Naive thymus-derived CD4-positive, alpha-beta T cell (primary cell): Measurements from ENCODE around the gene PXDC1. TPM values are rescaled to one million over a fixed set of nuclear protein-coding genes. Genes with fewer than 3 reads are reported as not detected.
"Not testable (repeated sequence)": the region's sequence is repeated elsewhere in the genome, so short reads cannot be mapped to it uniquely, and the experiment has no call there.

Experiments
- ATAC-seq: fragments of 150-1000 bp; cut with Tn5 transposase; 2 replicates; pipeline ENCODE4 v1.10.0; 2021; ENCODE audit warnings: mild to moderate bottlenecking, moderate library complexity
- CTCF ChIA-PET: fragments of 350-600 bp; sonication (Branson Sonifier 250); formaldehyde crosslinking; loops from one replicate; lab custom pipeline; 2021; ENCODE audit warnings: antibody characterized with exemption; lab: Charles Lee
- POLR2A ChIA-PET: fragments of 350-600 bp; sonication (Branson Sonifier 250); formaldehyde crosslinking; loops from one replicate; lab custom pipeline; 2021; ENCODE audit warnings: antibody characterized with exemption, inconsistent platforms; lab: Charles Lee
- DNase-seq, 9 donors: peaks; one replicate each; pipeline versions ENCODE4 v3.0.0 to v3.0.0-alpha.2; 2020 to 2022; ENCODE audit warnings: mixed read lengths in 1 of 9
- H3K27ac ChIP-seq: one replicate; pipeline ENCODE4 v1.7.0; 2013; ENCODE audit warnings: mild to moderate bottlenecking, low read depth, low read length, moderate library complexity
- H3K27me3 ChIP-seq, 2 donors: one replicate each; pipeline ENCODE4 v1.7.0; 2013; ENCODE audit warnings: low read length in 2 of 2, mild to moderate bottlenecking in 2 of 2, moderate library complexity in 2 of 2; ENCODE audit not compliant: control insufficient read depth in 2 of 2, insufficient read depth in 2 of 2
- H3K36me3 ChIP-seq, 3 experiments: 1 replicate in 2 of 3; 2 replicates in 1 of 3; pipeline ENCODE4 v1.7.0; 2013; ENCODE audit warnings: low read length in 3 of 3, mild to moderate bottlenecking in 3 of 3, moderate library complexity in 1 of 3; ENCODE audit not compliant: insufficient read depth in 3 of 3, control insufficient read depth in 2 of 3
- H3K4me1 ChIP-seq, 2 donors: one replicate each; pipeline ENCODE4 v1.7.0; 2013; ENCODE audit warnings: low read length in 2 of 2, mild to moderate bottlenecking in 2 of 2, moderate library complexity in 1 of 2; ENCODE audit not compliant: control insufficient read depth in 2 of 2, insufficient read depth in 2 of 2
- H3K4me3 ChIP-seq: 2 replicates; pipeline ENCODE4 v1.7.0; 2013; ENCODE audit warnings: mild to moderate bottlenecking, low read length
- H3K9me3 ChIP-seq, 3 experiments: 1 replicate in 2 of 3; 2 replicates in 1 of 3; pipeline ENCODE4 v1.7.0; 2013; ENCODE audit warnings: low read length in 3 of 3; ENCODE audit not compliant: control insufficient read depth in 2 of 3
- H3K27ac Mint-ChIP-seq, 9 donors: one replicate each; pipeline ENCODE4 v1.8.0; 2020 to 2022; ENCODE audit warnings: mixed read lengths in 9 of 9, mild to moderate bottlenecking in 8 of 9, moderate library complexity in 5 of 9, inconsistent platforms in 2 of 9
- H3K27me3 Mint-ChIP-seq, 5 donors: one replicate each; pipeline ENCODE4 v1.8.0; 2021 to 2022; ENCODE audit warnings: mixed read lengths in 5 of 5, mild to moderate bottlenecking in 1 of 5
- H3K36me3 Mint-ChIP-seq, 5 donors: one replicate each; pipeline ENCODE4 v1.8.0; 2020 to 2022; ENCODE audit warnings: mixed read lengths in 5 of 5, mild to moderate bottlenecking in 3 of 5, inconsistent platforms in 1 of 5
- H3K4me1 Mint-ChIP-seq, 7 donors: one replicate each; pipeline ENCODE4 v1.8.0; 2020 to 2022; ENCODE audit warnings: mixed read lengths in 7 of 7, mild to moderate bottlenecking in 3 of 7, inconsistent platforms in 1 of 7
- H3K4me3 Mint-ChIP-seq, 10 donors: one replicate each; pipeline ENCODE4 v1.8.0; 2020 to 2022; ENCODE audit warnings: mild to moderate bottlenecking in 10 of 10, mixed read lengths in 10 of 10, moderate library complexity in 6 of 10, inconsistent platforms in 2 of 10
- H3K9me3 Mint-ChIP-seq, 11 donors: one replicate each; pipeline ENCODE4 v1.8.0; 2020 to 2022; ENCODE audit warnings: mixed read lengths in 11 of 11, mild to moderate bottlenecking in 4 of 11, inconsistent platforms in 1 of 11, moderate library complexity in 1 of 11
- intact Hi-C, 2 donors: fragments of 100-400 bp; cut with micrococcal nuclease; formaldehyde crosslinking; loops; one replicate each; pipeline ENCODE4 v1.15.1; 2023
- polyA plus RNA-seq, 2 donors: library from polyadenylated mRNA; unstranded; fragments of 300-500 nt; fragmentation: Illumina TruSeq; gene quantifications; one replicate each; pipeline ENCODE4 v1.2.3, GENCODE V29; 2021
- total RNA-seq, 6 experiments: library from RNA in 5 of 6; stranded (reverse) in 5 of 6; gene quantifications; 1 replicate in 5 of 6; 2 replicates in 1 of 6; pipeline ENCODE4 v1.2.3 and lab custom pipeline; 2021 to 2026

The PXDC1 gene
- total and polyA plus RNA-seq, 7 experiments from 2014 or later: 0.29 to 0.68 (median 0.39) TPM; not detected in 2

GRCh38 chr6:3755637-3756545 lies 4.4 kb upstream of the PXDC1 start:
- no peak for ATAC-seq
- H3K4me3 Mint-ChIP-seq: no peak overlapping the region
- ChIA-PET POLR2A (interaction anchor here (1.1 kb wide), 1 partner anchor 10 kb away, joined by 3 read pairs; no protein-coding TSS in a partner anchor), CTCF (interaction anchor here (0.6 to 0.9 kb wide), 2 partner anchors 10 to 461 kb away, joined by 3 read pairs; no protein-coding TSS in a partner anchor)
- no peak for DNase-seq
- no peak overlapping the region for H3K4me3 ChIP-seq
- no peaks in the 10 kb centered on the region for H3K9me3 Mint-ChIP-seq
- peaks cover 7 to 9% of the 10 kb centered on the region in 2 donors for H3K27me3 ChIP-seq
- peaks cover 15 to 38% (median 19%) of the 10 kb centered on the region in 5 donors for H3K27me3 Mint-ChIP-seq
- intact Hi-C loops: no loop called here
- H3K27ac Mint-ChIP-seq: no peak overlapping the region
- peaks cover 0 to 6% (median 3%) of the 10 kb centered on the region in 7 donors for H3K4me1 Mint-ChIP-seq
- H3K27ac ChIP-seq: no peak overlapping the region
- no peaks in the 10 kb centered on the region for H3K36me3 ChIP-seq
- H3K36me3 Mint-ChIP-seq: no peaks in the 10 kb centered on the region
- no peaks in the 10 kb centered on the region for H3K9me3 ChIP-seq
- H3K4me1 ChIP-seq: no peaks in the 10 kb centered on the region

- Histone ChIP-seq H3K4me3 (no peak overlapping the region), H3K36me3 (no peaks in the 10 kb centered on the region), H3K4me1 (no peaks in the 10 kb centered on the region), H3K27ac (no peak overlapping the region), H3K9me3 (no peaks in the 10 kb centered on the region), H3K27me3 (peaks cover 7 to 9% of the 10 kb centered on the region in 2 donors)
- no peaks in the 10 kb centered on the region for H3K9me3 Mint-ChIP-seq
- DNase-seq (no peak), ATAC-seq (no peak)
- H3K4me1 Mint-ChIP-seq: peaks cover 0 to 6% (median 3%) of the 10 kb centered on the region in 7 donors
- no peaks in the 10 kb centered on the region for H3K36me3 Mint-ChIP-seq
- no peak overlapping the region for H3K4me3 Mint-ChIP-seq
- H3K27me3 Mint-ChIP-seq: peaks cover 20 to 45% (median 22%) of the 10 kb centered on the region in 5 donors
- intact Hi-C loops: loop anchor here in 1 of 2 donors (5.0 kb wide), 1 partner anchor 383 kb away; the partner anchor contains the start of gene ECI2
- CTCF ChIA-PET: no interaction called here
- POLR2A ChIA-PET: interaction anchor here (1.1 kb wide), 1 partner anchor 11 kb away, joined by 3 read pairs; no protein-coding TSS in a partner anchor
- no peak overlapping the region for H3K27ac Mint-ChIP-seq
Observed at GRCh38 chr6:3754776-3755175, 3.3 kb upstream of the PXDC1 start.

- not testable (repeated sequence) for H3K27ac Mint-ChIP-seq, ATAC-seq
Observed at GRCh38 chr6:3754032-3754725, 2.7 kb upstream of the PXDC1 start.

GRCh38 chr6:3753228-3753835 lies 1.8 kb upstream of the PXDC1 start:
- POLR2A ChIA-PET: no interaction called here

More at GRCh38 chr6:3754032-3754725, 2.7 kb upstream of the PXDC1 start:
- H3K27me3 ChIP-seq, DNase-seq, H3K4me3 ChIP-seq, H3K4me1 Mint-ChIP-seq, H3K36me3 ChIP-seq, H3K27ac ChIP-seq, H3K36me3 Mint-ChIP-seq, H3K4me1 ChIP-seq, CTCF ChIA-PET, H3K9me3 Mint-ChIP-seq, POLR2A ChIA-PET, H3K9me3 ChIP-seq: not testable (repeated sequence)
- peaks cover 26 to 51% (median 28%) of the 10 kb centered on the region in 5 donors for H3K27me3 Mint-ChIP-seq
- H3K4me3 Mint-ChIP-seq: peak overlapping the region in 1 of 10 donors; percentile 6
- intact Hi-C loops: loop anchor here in 1 of 2 donors (5.0 kb wide), 1 partner anchor 383 kb away; the partner anchor contains the start of gene ECI2

GRCh38 chr6:3752531-3753227 lies 1.2 kb upstream of the PXDC1 start:
- Histone ChIP-seq H3K4me1 (no peaks in the 10 kb centered on the region), H3K27me3 (peaks cover 7 to 9% of the 10 kb centered on the region in 2 donors), H3K4me3 (peak overlapping the region; percentile 46), H3K9me3 (no peaks in the 10 kb centered on the region), H3K27ac (no peak overlapping the region), H3K36me3 (no peaks in the 10 kb centered on the region)
- Mint-ChIP-seq H3K9me3 (no peaks in the 10 kb centered on the region), H3K4me1 (peaks cover 0 to 6% (median 4%) of the 10 kb centered on the region in 7 donors), H3K27me3 (peaks cover 31 to 65% (median 36%) of the 10 kb centered on the region in 5 donors), H3K27ac (no peak overlapping the region), H3K4me3 (peak overlapping the region; percentile 44 to 83 (median 72)), H3K36me3 (no peaks in the 10 kb centered on the region)
- DNase-seq: no peak
- CTCF ChIA-PET: no interaction called here
- POLR2A ChIA-PET: no interaction called here
- intact Hi-C loops: loop anchor here in 1 of 2 donors (5.0 kb wide), 1 partner anchor 385 kb away; the partner anchor contains the start of gene ECI2
- ATAC-seq: no peak

More at GRCh38 chr6:3753228-3753835, 1.8 kb upstream of the PXDC1 start:
- Mint-ChIP-seq H3K4me1 (peaks cover 0 to 6% (median 4%) of the 10 kb centered on the region in 7 donors), H3K27me3 (peaks cover 29 to 59% (median 31%) of the 10 kb centered on the region in 5 donors), H3K27ac (no peak overlapping the region), H3K4me3 (peak overlapping the region in 9 of 10 donors; percentile 44 to 83 (median 72)), H3K36me3 (no peaks in the 10 kb centered on the region), H3K9me3 (no peaks in the 10 kb centered on the region)
- DNase-seq: no peak
- no peaks in the 10 kb centered on the region for H3K4me1 ChIP-seq
- H3K9me3 ChIP-seq: no peaks in the 10 kb centered on the region
- peaks cover 7 to 9% of the 10 kb centered on the region in 2 donors for H3K27me3 ChIP-seq
- no peak overlapping the region for H3K4me3 ChIP-seq
- no peak overlapping the region for H3K27ac ChIP-seq
- intact Hi-C loops: loop anchor here in 1 of 2 donors (5.0 kb wide), 1 partner anchor 384 kb away; the partner anchor contains the start of gene ECI2
- CTCF ChIA-PET: no interaction called here
- no peaks in the 10 kb centered on the region for H3K36me3 ChIP-seq
- ATAC-seq: no peak
